ENCODE results near the gene OSBPL10.

GRCh38 chr3:31670136-31670535, 310.9 kb downstream of the OSBPL10 start:
- TF ChIP-seq CTCF (IDR thresholded peaks at IDR 0.05) = no peak
- no peak for TF ChIP-seq POLR2A (IDR thresholded peaks at IDR 0.05)
